HFF-Myc (cell line): ENCODE measurements around the gene ASB18.

Experiments
- DNase-seq: peaks from one replicate; pipeline ENCODE4 v3.0.0-alpha.2; 2011; ENCODE audit warnings: low read depth; ENCODE audit errors: extremely low read depth
- H3K4me3 ChIP-seq: replicated peaks from 2 replicates; pipeline ENCODE4 v1.5.1; 2011; ENCODE audit warnings: low read depth, mild to moderate bottlenecking, control low read depth, low read length
- CTCF ChIP-seq: IDR thresholded peaks from 2 replicates; pipeline ENCODE4 v1.5.1; 2012; ENCODE audit warnings: mild to moderate bottlenecking, low read depth, low read length, control low read depth; ENCODE audit errors: missing control alignments

ASB18 gene

GRCh38 chr2:236265675-236266074 is 1.5 kb upstream of the ASB18 start:
- no peak overlapping the region for H3K4me3 ChIP-seq
- DNase-seq: no peak
- TF ChIP-seq CTCF: no peak

GRCh38 chr2:236262238-236262637 is 2.0 kb downstream of the ASB18 start:
- H3K4me3 ChIP-seq: no peak overlapping the region
- DNase-seq: no peak
- no peak for TF ChIP-seq CTCF

- TF ChIP-seq CTCF: no peak
- DNase-seq: no peak
Measured at GRCh38 chr2:236261452-236261851, 2.8 kb downstream of the ASB18 start.

GRCh38 chr2:236259371-236259770 is 4.8 kb downstream of the ASB18 start:
- H3K4me3 ChIP-seq: no peak overlapping the region
- no peak for DNase-seq
- no peak for TF ChIP-seq CTCF

More at GRCh38 chr2:236261452-236261851, 2.8 kb downstream of the ASB18 start:
- no peak overlapping the region for H3K4me3 ChIP-seq

GRCh38 chr2:236257575-236257974 is 6.6 kb downstream of the ASB18 start:
- H3K4me3 ChIP-seq: no peak overlapping the region
- TF ChIP-seq CTCF: no peak
- no peak for DNase-seq

GRCh38 chr2:236257136-236257535 is 7.1 kb downstream of the ASB18 start:
- DNase-seq: no peak
- TF ChIP-seq CTCF: no peak
- H3K4me3 ChIP-seq: no peak overlapping the region

GRCh38 chr2:236256366-236256985 is 7.7 kb downstream of the ASB18 start:
- TF ChIP-seq CTCF: no peak
- no peak for DNase-seq
- no peak overlapping the region for H3K4me3 ChIP-seq
